Effector CD8-positive, alpha-beta T cell (primary cell): Measurements from ENCODE around the gene NBPF20.
A peak's percentile ranks its signal among the peaks of the same experiment; 100 is the strongest.
"Not testable (repeated sequence)": the region's sequence is repeated elsewhere in the genome, so short reads cannot be mapped to it uniquely, and the experiment has no call there.

Experiments used
- DNase-seq: peaks from one replicate; lab custom pipeline; 2025; lab: John Stamatoyannopoulos, UW

NBPF20 gene

DNA sequence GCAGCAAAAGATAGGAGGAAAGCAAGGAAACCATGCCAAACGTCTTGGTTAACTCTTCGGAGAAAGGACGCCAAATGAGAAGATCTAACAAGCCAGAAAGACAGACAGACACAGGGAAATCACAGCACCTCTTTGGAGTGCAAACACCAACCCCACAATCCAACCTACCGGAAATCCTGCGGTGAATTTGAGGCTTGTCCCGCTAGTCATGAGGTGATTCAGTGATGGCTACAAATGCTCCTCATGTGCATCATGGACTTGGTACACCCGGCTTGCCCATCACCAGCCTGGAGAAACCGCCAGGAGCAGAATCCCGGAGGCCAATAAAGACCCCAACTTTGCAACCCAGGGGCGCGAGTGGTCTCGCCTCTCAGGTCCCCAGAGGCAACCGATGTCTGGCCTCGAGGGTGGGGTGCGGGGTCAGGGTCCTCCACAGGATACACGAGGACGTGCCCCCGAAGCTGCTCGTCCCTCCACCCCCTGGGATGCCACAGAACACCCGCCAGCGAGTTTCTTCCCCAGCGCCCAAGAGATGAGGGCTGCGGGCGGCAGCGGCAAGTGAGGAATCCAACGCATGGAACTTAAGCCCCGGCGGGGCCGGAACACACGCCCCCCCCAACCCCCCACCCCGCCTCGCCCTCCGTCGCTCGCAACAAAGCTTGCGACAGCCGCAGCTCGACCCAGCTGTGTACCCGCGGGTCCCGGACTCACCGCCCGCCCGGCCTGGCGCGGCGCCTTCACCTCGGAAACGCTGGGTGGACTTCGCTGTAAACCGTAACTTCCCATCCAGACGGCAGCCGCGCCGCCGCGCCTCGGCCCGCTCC, 579 bp downstream of the NBPF20 start:
- peak; percentile 6 for DNase-seq

DNA sequence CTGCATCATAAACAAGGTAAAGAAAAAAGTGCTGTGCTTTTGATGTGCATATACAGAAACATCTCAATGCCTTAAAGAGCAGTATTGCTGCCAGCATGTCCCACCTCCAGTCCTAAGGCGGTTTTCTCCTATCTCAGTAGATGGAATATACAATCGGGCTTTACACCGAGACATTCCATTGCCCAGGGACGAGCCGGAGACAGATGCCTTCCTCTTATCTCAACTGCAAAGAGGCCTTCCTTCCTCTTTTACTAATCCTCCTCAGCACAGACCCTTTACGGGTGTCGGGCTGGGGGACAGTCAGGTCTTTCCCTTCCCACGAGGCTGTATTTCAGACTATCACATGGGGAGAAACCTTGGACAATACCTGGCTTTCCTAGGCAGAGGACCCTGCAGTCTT, 10.3 kb downstream of the NBPF20 start:
- not testable (repeated sequence) for DNase-seq

DNA sequence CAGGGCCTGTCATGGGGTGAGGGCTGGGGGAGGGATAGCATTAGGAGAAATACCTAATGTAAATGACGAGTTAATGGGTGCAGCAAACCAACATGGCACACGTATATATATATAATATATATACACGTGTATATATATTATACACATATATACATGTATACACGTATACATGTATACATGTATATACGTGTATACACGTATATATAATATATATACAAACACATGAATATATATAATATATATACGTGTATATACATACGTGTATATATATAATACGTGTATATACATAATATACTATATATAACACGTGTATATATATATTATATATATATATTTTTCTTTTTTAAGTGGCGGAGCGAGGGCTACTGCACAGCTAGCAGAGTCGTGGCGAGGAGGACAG, 18.1 kb downstream of the NBPF20 start:
- not testable (repeated sequence) for DNase-seq

DNA sequence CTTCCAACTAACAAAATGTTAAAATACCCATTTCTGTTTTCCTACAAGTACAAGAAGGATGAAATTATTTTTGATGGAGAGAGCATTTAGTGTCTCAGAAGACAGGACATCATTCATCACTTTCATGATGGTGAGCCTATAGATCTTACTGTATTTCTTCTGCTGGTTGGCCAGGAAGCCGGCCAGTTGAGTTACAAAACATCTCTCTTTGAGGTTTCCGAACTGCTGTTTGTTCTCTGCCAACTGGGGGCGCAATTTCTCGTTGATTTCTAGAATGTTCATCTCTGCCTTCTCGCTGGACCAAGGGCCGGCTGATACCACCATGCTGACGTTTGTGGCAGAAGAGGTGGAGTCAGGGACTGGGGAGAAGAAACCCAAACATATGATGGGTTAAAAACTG, 20.5 kb downstream of the NBPF20 start:
- not testable (repeated sequence) for DNase-seq

DNA sequence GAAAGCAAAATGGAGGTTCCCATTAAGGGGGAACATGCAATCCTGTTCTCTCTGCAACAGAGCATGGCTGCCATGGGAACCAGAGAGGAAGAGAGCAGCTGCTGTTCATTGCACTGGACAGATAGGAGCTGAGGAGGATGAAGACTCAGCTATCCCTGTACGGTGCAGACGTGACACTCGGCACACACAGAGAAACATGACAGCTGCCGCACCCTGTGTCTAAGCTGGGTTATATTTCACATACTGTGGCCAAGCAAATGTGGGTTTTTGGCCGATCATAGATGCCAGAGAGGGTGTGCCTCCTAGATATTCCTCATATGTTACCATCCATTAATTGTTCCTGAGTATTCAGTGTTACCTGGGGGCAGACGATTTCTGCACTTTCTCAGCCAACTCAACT, 24.7 kb downstream of the NBPF20 start:
- DNase-seq: not testable (repeated sequence)
